HG02852 (cell line): ENCODE measurements around the gene GTPBP4.
"Not testable (repeated sequence)": the region's sequence is repeated elsewhere in the genome, so short reads cannot be mapped to it uniquely, and the experiment has no call there.

Source experiments
- ATAC-seq: cut with Tn5 transposase; IDR thresholded peaks from one replicate; pipeline ENCODE4 v1.9.1; 2021; ENCODE audit warnings: mild to moderate bottlenecking, moderate library complexity; ENCODE audit not compliant: unreplicated experiment

Gene GTPBP4

GRCh38 chr10:1022413-1022812, 34.2 kb downstream of the GTPBP4 start:
- no peak for ATAC-seq

- no peak for ATAC-seq
These were observed 35.9 kb downstream of the GTPBP4 start for GRCh38 chr10:1024103-1024502.

DNA sequence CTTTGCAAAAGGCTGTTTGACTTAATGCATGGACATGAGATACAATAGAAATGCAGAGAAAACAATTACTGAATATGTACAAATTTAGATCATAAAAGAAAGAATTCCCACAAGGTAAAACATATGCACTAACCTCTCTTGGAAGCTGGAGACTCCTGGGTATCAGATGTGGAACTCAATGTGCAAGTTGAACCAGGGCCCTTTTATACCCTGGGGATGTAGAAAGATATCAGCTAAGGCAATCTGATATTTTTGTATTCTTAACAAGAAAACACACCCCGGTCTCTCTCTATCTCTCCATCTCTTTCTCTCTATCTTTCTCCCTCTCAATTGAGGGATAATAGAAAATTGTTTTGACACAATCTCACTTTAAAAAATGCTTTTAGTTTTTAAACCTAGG, 37.4 kb downstream of the GTPBP4 start, which contains the start of gene IDI2:
Gene IDI2 (minus strand): TSS at position 177 of the 400 bp plus-strand sequence. CDS start 1,136 bp downstream, outside the sequence.
- no peak for ATAC-seq

- ATAC-seq = no peak
These were observed 38.3 kb downstream of the GTPBP4 start for GRCh38 chr10:1026578-1026977.

DNA sequence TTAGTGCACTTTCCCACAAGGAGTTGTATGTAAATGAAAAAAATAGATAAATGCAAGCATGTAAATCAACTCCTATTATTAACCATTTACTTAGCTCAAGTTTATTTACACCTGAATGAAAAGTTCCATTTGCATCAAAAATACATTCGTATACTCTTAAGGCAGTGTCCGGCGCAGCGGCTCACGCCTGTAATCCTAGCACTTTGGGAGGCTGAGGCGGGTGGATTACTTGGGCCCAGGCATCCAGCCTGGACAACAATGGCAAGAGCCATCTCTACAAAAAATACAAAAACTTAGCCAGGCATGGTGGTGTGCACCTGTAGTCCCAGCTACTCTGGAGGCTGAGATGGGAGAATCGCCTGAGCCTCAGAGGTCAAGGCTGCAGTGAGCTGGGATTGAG, 41.6 kb downstream of the GTPBP4 start:
- ATAC-seq = no peak

DNA sequence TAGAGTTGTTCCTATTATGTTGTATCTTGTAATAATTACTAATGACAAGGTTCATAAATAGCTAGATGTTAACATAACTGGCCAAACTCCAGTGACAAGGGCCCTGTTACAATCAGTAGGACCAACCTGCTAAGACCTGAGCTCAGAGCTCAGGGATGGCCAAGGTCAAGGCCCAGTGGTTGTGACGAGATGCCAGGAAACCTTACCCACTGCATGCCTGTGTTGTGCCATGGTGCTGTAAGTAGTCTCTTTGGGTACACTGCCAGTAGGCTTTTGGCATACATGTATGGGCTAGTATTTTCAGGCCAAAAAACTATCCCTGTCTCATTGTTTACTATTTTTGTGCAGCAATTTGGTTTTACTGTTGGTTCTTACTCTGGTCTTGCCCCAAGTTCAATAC, 45.4 kb downstream of the GTPBP4 start:
- no peak for ATAC-seq

GRCh38 chr10:1034758-1035157, 46.5 kb downstream of the GTPBP4 start:
- no peak for ATAC-seq

DNA sequence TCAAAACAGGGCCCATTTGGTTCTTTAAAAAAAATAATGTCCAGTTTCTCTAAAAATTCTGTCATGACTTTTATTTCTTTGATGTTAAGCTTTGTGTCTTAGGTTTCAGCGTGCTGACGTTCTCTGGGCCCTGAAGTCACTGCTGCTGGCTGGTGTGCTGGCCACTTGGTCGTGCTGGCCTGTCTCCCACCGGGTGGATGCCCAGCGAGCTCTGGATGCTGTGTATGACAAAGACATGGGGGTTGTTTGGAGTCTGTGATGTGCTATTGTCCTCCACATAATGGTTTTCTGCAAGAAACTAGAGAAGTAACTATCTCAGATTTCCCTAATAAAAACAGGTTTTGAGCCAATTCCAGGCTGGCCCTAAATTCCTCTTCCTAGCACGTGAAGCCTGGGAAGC, 47.0 kb downstream of the GTPBP4 start:
- ATAC-seq = no peak

- ATAC-seq = peak; percentile 81
These were observed 48.1 kb downstream of the GTPBP4 start for GRCh38 chr10:1036341-1036791.

DNA sequence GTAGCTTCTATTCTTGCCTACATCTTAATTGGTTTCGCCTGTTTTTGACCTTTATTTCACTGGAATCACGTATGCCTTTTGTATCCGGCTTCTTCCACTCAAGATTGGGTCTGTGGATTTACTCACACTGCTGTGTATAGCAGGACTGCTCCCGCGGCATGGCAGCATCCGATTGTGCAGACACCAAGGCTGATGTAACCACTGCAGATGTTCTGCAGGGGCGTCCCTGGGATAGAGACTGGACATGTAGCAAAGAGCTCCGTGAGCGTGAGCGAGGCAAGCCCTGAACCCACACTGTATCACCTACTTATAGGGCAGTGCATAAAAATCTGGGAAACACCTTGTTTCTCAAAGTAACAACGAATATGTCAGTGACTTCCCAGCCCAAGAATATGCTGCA, 48.9 kb downstream of the GTPBP4 start:
- ATAC-seq = no peak

- ATAC-seq = not testable (repeated sequence)
These were observed 50.5 kb downstream of the GTPBP4 start for GRCh38 chr10:1038769-1039168.

DNA sequence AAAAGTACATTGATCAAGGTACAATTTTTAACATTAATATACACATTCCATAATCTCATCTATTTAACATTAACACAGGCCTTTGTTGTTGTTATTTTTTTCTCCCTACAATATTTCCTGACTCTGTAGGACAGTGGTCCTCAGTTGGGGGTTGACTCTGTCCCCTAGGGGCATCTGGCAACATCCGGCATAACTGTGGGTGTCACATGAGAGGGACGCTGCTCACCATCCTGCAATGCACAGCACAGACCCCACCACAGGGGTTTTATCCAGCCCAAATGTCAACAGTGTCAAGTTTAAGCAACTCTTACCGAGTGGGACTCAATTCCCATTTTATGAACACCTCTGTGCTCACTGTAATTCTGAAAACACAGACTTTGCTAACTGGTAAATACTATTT, 51.9 kb downstream of the GTPBP4 start:
- no peak for ATAC-seq

DNA sequence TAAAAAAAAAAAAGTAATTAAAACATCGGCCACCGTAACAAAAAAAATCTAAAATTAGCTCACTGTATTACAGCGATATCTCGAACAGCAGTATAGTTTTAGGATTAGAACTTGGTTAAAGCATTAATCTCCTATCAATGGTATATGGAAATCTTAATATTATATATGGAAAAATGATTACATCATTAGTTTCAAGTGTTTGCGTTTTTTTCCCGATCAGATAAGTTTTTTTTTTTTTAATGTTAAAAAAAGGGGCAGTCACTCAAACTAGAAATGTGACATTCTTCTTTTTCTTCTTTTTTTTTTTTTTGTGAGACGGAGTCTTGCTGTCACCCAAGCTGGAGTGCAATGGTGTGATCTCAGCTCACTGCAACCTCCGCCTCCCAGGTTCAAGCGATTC, 53.3 kb downstream of the GTPBP4 start:
- no peak for ATAC-seq

GRCh38 chr10:1043532-1043995, 55.3 kb downstream of the GTPBP4 start:
- peak; percentile 66 for ATAC-seq

DNA sequence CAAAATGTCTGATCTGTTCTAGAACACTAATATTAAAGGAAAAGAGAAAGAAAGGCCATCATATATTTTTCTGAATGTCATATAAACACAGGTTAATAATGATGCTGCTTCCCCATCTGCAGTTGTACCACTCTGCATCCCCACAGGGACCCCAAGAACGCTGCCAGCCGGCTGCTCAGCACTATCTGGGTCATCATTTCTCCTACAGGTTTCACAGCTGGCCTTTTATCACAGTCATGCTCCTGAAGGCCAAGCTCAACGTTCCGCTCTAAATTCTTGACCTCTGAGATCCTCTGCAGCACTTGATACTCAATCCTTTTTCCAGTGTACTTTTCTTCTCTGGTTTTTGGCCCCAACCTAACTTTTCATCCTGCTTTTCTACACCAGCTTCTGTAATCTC, 55.9 kb downstream of the GTPBP4 start:
- ATAC-seq = no peak

DNA sequence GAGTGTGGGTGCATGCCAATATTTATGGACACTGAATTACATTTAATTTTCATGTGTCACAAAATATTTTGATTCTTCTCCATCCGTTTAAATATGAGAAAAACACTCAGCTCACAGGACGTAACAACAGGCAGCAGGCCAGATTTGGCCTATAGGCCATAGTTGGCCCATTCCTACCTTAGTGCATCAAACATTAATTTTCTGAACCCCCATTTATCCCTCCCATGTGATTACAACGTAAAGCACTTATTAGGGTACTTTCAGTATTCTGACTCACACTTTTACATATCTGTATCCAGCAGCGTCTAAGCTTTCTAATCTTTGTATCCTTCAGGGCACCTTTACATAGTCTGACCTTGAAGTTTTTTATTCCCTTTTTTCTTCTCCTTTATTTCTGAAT, 56.7 kb downstream of the GTPBP4 start:
- no peak for ATAC-seq

- no peak for ATAC-seq
These were observed 57.2 kb downstream of the GTPBP4 start for GRCh38 chr10:1045415-1045814.

- ATAC-seq = no peak
These were observed 59.7 kb downstream of the GTPBP4 start for GRCh38 chr10:1047937-1048336.

- peak; percentile 24 for ATAC-seq
These were observed 60.1 kb downstream of the GTPBP4 start for GRCh38 chr10:1048349-1048731.

DNA sequence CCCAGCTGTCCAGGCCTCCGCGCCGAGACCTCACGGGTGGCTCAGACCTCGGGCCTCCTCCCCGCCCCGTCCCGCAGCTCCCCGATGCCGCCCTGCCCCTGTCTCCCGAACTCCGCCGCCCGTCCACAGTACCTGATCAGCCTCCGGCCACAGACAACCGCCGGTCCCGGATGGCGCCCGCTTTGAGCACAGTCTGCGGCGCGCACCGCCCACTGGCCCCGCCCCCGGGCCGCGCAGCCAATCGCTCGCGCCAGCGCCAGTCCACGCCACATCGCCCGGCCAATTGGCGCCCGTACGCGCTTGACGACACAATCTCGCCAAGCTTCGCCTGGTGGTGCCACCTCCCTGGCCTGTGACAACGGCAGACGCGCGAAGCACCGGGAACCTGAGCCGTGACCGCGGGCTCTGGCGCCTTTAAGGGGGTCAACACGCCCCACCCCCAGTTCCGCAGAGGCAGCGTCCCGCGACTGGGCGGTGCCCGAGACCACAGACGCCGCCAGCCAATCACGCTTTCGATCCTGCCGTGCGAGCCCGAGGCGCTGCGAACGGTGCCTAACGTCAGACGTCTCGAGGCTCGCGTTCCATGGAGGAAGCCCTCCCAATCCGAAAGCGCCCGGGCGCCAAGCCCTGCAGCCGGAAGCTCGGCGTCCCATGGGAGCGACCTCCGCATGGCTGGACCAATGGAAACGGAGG, 60.6 kb downstream of the GTPBP4 start, which contains the start of gene IDI1:
Gene IDI1 (minus strand): TSS at position 388 of the 693 bp plus-strand sequence. CDS start 116 bp downstream, at position 272.
- ATAC-seq = peak; percentile 81

- ATAC-seq = no peak
These were observed 61.3 kb downstream of the GTPBP4 start for GRCh38 chr10:1049425-1049958.

GRCh38 chr10:1050145-1050544, 61.9 kb downstream of the GTPBP4 start:
- no peak for ATAC-seq
